MM.1S (cell line): ENCODE measurements around the gene SPSB3.

Experiments
- DNase-seq: peaks from one replicate; pipeline ENCODE4 v3.0.0-alpha.2; 2015
- H2AFZ ChIP-seq: fragments of 300-600 bp; sonication (generic); 2 replicates; pipeline ENCODE4 v1.6.0; 2016; ENCODE audit warnings: antibody characterized with exemption, low read length
- H3F3A ChIP-seq: fragments of 300-600 bp; sonication (generic); 2 replicates; pipeline ENCODE4 v1.6.1; 2016; ENCODE audit warnings: mild to moderate bottlenecking, antibody characterized with exemption, low read length, moderate library complexity, mixed read lengths; ENCODE audit not compliant: insufficient read depth
- H3K27ac ChIP-seq: fragments of 300-600 bp; sonication (generic); 2 replicates; pipeline ENCODE4 v1.5.1; 2016; ENCODE audit warnings: mild to moderate bottlenecking, low read length
- H3K27me3 ChIP-seq: fragments of 300-600 bp; sonication (generic); replicated peaks from 2 replicates; pipeline ENCODE4 v1.6.0; 2016; ENCODE audit warnings: low read length; ENCODE audit not compliant: insufficient read depth
- H3K36me3 ChIP-seq: fragments of 300-600 bp; sonication (generic); replicated peaks from 2 replicates; pipeline ENCODE4 v1.6.1; 2016; ENCODE audit warnings: mild to moderate bottlenecking, low read length, mixed read lengths; ENCODE audit not compliant: insufficient read depth
- H3K4me1 ChIP-seq: fragments of 300-600 bp; sonication (generic); 2 replicates; pipeline ENCODE4 v1.6.1; 2016; ENCODE audit warnings: low read length, mixed read lengths
- H3K4me2 ChIP-seq: fragments of 300-600 bp; sonication (generic); 2 replicates; pipeline ENCODE4 v1.6.0; 2016; ENCODE audit warnings: low read depth, low read length
- H3K4me3 ChIP-seq: fragments of 300-600 bp; sonication (generic); 2 replicates; pipeline ENCODE4 v1.5.1; 2016; ENCODE audit warnings: low read length, mixed read lengths
- H3K79me2 ChIP-seq: fragments of 300-600 bp; sonication (generic); 2 replicates; pipeline ENCODE4 v1.6.1; 2016; ENCODE audit warnings: mixed run types, low read length, mixed read lengths
- H3K9ac ChIP-seq: fragments of 300-600 bp; sonication (generic); 2 replicates; pipeline ENCODE4 v1.6.1; 2016; ENCODE audit warnings: low read length, mixed read lengths
- H3K9me2 ChIP-seq: fragments of 300-600 bp; sonication (generic); replicated peaks from 2 replicates; pipeline ENCODE4 v1.6.1; 2016; ENCODE audit warnings: mild to moderate bottlenecking, low read length, mixed read lengths; ENCODE audit not compliant: insufficient read depth
- H3K9me3 ChIP-seq: fragments of 300-600 bp; sonication (generic); replicated peaks from 2 replicates; pipeline ENCODE4 v1.6.1; 2016; ENCODE audit warnings: mild to moderate bottlenecking, low read length, mixed read lengths; ENCODE audit not compliant: insufficient read depth
- H4K20me1 ChIP-seq: fragments of 300-600 bp; sonication (generic); 2 replicates; pipeline ENCODE4 v1.6.1; 2016; ENCODE audit warnings: mild to moderate bottlenecking, low read length, moderate library complexity, mixed read lengths; ENCODE audit not compliant: insufficient read depth
- CTCF ChIP-seq: fragments of 300-600 bp; sonication (generic); IDR thresholded peaks from 2 replicates; pipeline ENCODE4 v1.5.1; 2016; ENCODE audit warnings: antibody characterized with exemption, low read length, mixed read lengths
- EZH2 ChIP-seq: fragments of 300-600 bp; sonication (generic); optimal IDR thresholded peaks from 2 replicates; pipeline ENCODE3; 2017; ENCODE audit warnings: low read depth, mild to moderate bottlenecking, antibody characterized with exemption, low read length, mixed read lengths
- EZH2phosphoT487 ChIP-seq: fragments of 300-600 bp; sonication (generic); IDR thresholded peaks from 2 replicates; pipeline ENCODE4 v1.6.1; 2018; ENCODE audit warnings: antibody characterized with exemption, low read length

The SPSB3 gene

GRCh38 chr16:1809281-1809801 lies 27.0 kb upstream of the SPSB3 start:
- Histone ChIP-seq H2AFZ (no peak overlapping the region), H3K9ac (no peak overlapping the region), H3K27me3 (no peaks in the 10 kb centered on the region), H3K4me2 (no peak overlapping the region), H4K20me1 (no peaks in the 10 kb centered on the region), H3K4me1 (no peaks in the 10 kb centered on the region), H3K9me3 (no peaks in the 10 kb centered on the region), H3K36me3 (no peaks in the 10 kb centered on the region), H3K9me2 (no peaks in the 10 kb centered on the region), H3K4me3 (no peak overlapping the region), H3K27ac (no peak overlapping the region), H3F3A (no peaks in the 10 kb centered on the region), H3K79me2 (peaks cover 6% of the 10 kb centered on the region; the same call in 1 of the 2 replicates)
- DNase-seq, result no peak
- TF ChIP-seq EZH2phosphoT487, result no peak
- no peak for TF ChIP-seq EZH2
- no peak for TF ChIP-seq CTCF

- Histone ChIP-seq H3K27ac (no peak overlapping the region), H3K36me3 (no peaks in the 10 kb centered on the region), H3K79me2 (peaks cover 4% of the 10 kb centered on the region; the same call in 1 of the 2 replicates), H3K9me3 (no peaks in the 10 kb centered on the region), H3K9ac (no peak overlapping the region), H3K4me2 (no peak overlapping the region), H3K4me1 (no peaks in the 10 kb centered on the region), H3K27me3 (no peaks in the 10 kb centered on the region), H3K9me2 (no peaks in the 10 kb centered on the region), H3K4me3 (no peak overlapping the region), H4K20me1 (no peaks in the 10 kb centered on the region), H2AFZ (no peak overlapping the region), H3F3A (no peaks in the 10 kb centered on the region)
- TF ChIP-seq EZH2phosphoT487 (no peak), EZH2 (no peak), CTCF (no peak)
- DNase-seq, result no peak
Observed at GRCh38 chr16:1808691-1809090, 26.3 kb upstream of the SPSB3 start.

GRCh38 chr16:1807626-1808025 lies 25.3 kb upstream of the SPSB3 start:
- Histone ChIP-seq H3K27ac (no peak overlapping the region), H2AFZ (no peak overlapping the region), H3K79me2 (no peaks in the 10 kb centered on the region), H3K9me3 (no peaks in the 10 kb centered on the region), H3K4me3 (no peak overlapping the region), H3K4me1 (no peaks in the 10 kb centered on the region), H3K27me3 (no peaks in the 10 kb centered on the region), H3K9me2 (no peaks in the 10 kb centered on the region), H3K4me2 (no peak overlapping the region), H3K9ac (no peak overlapping the region), H4K20me1 (no peaks in the 10 kb centered on the region), H3F3A (no peaks in the 10 kb centered on the region), H3K36me3 (no peaks in the 10 kb centered on the region)
- no peak for DNase-seq
- TF ChIP-seq EZH2, result no peak
- TF ChIP-seq CTCF, result no peak
- no peak for TF ChIP-seq EZH2phosphoT487
